GM12892 (cell line): ENCODE measurements around the gene SHB.

Experiments
- POLR2A ChIP-seq: IDR thresholded peaks from 2 replicates; pipeline ENCODE4 v1.6.1; 2011; ENCODE audit warnings: low read depth, low read length, control low read depth
- TAF1 ChIP-seq: IDR thresholded peaks from 2 replicates; pipeline ENCODE4 v1.6.1; 2011; ENCODE audit warnings: low read depth, mild to moderate bottlenecking, control low read depth, low read length, borderline replicate concordance

- no peak for TF ChIP-seq POLR2A
- TF ChIP-seq TAF1, result no peak
Measured at GRCh38 chr9:37969130-37969529, 99.9 kb downstream of the SHB start.
